Hepatocyte (in vitro differentiated cells): ENCODE data around the gene ROCK1.

ENCODE experiments used
- EZH2 ChIP-seq: fragments of 200-600 bp; sonication (generic); IDR thresholded peaks from 2 replicates; pipeline ENCODE4 v1.6.1; 2016; ENCODE audit warnings: antibody characterized with exemption, mild to moderate bottlenecking, borderline replicate concordance
- EZH2phosphoT487 ChIP-seq: fragments of 200-600 bp; sonication (generic); IDR thresholded peaks from one replicate; pipeline ENCODE4 v1.6.1; 2018; ENCODE audit warnings: antibody characterized with exemption, mild to moderate bottlenecking, low read depth, moderate library complexity; ENCODE audit not compliant: unreplicated experiment, severe bottlenecking
- TF ChIP-seq, protein P1 (sequence below): fragments of 200-600 bp; sonication (generic); IDR thresholded peaks from 2 replicates; pipeline ENCODE4 v1.5.1; 2016; ENCODE audit warnings: antibody characterized with exemption, mild to moderate bottlenecking; ENCODE audit not compliant: poor library complexity

DNA sequence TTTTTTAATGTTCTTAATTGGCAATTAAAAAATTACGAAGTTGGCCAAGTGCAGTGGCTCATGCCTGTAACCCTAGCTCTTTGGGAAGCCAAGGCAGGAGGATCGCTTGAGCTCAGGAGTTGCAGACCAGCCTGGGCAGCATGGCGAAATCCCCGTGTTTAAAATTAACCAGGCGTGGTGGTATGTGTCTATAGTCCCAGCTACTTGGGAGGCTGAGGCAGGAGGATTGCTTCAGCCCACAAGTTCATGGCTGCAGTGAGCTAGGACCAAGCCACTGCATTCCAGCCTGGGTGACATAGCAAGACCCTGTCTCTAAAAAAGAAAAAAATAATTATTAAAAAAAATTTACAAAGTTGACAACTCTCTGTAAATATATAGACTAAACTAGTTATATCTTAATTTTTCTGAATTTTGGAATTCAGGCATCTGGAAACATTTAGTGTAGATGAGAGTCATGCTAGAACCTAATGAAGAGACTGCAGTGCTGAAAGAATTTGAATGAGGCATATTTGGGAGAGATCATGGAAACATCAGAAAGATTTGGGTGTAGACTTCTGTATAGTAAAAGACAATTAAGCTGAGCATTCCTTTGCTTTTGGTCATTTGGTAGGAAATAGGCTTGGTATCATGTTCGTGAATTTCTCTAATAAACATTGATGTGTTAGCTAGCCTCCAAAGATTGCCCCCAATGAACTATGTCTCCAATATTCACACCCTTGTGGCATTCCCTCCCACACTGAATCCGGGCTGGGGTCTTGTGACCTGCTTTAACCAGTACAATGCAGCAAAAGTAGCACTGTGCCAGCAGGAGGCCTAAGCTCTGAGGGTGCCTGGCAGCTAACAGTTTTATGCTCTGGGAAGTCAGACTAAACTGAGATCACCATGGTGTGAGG lies 4.2 kb upstream of the ROCK1 start:
- TF ChIP-seq, protein P1, sequence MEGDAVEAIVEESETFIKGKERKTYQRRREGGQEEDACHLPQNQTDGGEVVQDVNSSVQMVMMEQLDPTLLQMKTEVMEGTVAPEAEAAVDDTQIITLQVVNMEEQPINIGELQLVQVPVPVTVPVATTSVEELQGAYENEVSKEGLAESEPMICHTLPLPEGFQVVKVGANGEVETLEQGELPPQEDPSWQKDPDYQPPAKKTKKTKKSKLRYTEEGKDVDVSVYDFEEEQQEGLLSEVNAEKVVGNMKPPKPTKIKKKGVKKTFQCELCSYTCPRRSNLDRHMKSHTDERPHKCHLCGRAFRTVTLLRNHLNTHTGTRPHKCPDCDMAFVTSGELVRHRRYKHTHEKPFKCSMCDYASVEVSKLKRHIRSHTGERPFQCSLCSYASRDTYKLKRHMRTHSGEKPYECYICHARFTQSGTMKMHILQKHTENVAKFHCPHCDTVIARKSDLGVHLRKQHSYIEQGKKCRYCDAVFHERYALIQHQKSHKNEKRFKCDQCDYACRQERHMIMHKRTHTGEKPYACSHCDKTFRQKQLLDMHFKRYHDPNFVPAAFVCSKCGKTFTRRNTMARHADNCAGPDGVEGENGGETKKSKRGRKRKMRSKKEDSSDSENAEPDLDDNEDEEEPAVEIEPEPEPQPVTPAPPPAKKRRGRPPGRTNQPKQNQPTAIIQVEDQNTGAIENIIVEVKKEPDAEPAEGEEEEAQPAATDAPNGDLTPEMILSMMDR: no peak
- TF ChIP-seq EZH2: no peak
- no peak for TF ChIP-seq EZH2phosphoT487
